G401 (cell line): ENCODE measurements around the gene CACNG4. TPM values are rescaled to one million over a fixed set of nuclear protein-coding genes. Genes with fewer than 3 reads are reported as not detected.

Source experiments
- DNase-seq: peaks from one replicate; pipeline ENCODE4 v3.0.0-alpha.2; 2015; ENCODE audit warnings: low spot score
- in situ Hi-C: cut with HindIII; loops from 2 replicates; pipeline ENCODE4 v1.10.0; 2016; ENCODE audit warnings: low sequenced_read_pairs, mixed read lengths
- total RNA-seq: library from RNA; depleted of rRNA; stranded (reverse); fragments of >200 nt; shearing (Covaris generic); gene quantifications from 2 replicates; pipeline ENCODE4 v1.2.3, GENCODE V29; 2014

Gene CACNG4
- total RNA-seq, 1 experiment from 2014 or later: 0.24 TPM

DNA sequence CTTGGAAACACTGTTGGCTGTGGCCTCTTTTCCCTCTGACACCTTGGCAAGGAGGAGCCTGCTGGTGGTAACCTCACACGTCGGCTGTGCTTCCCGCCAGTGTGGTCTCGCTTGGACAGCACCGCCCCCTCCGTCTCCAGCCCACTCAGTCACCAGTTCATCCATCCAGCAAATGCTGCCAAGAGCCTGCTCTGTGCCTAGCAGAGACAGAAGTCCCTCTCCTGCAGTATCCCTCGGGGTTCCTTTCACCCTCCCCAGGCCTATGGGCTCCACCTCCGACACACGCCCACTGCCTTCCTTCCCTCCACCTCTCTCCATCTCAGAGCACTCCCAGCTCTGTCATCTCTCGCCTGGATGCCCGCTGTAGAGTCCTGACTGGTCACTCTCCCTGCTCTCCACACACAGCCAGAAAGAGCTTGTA is 12.3 kb downstream of the CACNG4 start:
- DNase-seq: peak; percentile 33
- in situ Hi-C loops: no loop called here

DNA sequence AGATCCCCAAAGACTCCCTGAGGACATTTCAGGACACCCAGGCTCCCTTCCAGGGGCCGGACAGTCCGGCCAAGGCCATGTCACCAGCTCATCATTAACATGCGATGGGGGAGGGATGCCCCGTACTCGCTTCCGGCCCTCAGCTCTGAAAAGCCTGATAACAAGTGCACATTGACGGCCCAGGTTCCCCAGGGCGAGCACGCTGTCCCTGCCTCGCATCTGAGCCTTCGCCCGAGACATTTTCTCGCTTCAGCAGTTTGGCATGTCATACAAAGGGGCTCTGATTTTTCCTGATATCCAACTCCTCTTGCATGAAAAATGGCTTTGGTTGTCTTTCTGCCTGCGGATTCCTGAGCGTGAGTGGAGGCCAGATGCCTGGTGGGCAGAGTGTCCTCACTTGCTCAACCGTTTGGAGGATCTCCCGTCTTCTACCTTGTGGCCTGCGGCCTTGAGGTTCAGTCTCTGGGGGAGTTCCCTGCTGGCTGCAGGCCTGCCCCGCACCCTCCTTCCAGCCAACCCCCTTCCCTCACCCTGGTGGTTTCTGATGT is 14.1 kb downstream of the CACNG4 start:
- in situ Hi-C loops: no loop called here
- DNase-seq: peak; percentile 87

DNA sequence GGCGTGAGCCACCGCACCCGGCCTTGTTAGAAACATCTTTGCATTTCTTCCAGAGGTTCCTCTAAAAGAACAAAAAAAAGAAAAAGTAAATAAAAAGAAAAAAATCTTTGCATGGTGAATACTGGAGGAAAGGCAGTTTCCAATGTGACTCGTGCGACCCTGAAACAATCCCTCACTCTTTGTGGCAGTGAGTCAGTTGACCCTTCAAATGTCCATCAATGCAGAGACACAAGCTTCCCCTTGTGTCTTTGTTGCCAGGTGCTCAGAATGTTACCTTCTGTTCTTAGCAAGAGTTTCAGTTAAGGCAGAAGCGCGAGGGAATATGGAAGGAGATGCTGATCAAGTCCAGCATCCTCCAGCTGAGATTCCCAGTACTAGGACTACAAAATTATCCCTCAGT is 16.4 kb downstream of the CACNG4 start:
- in situ Hi-C loops: no loop called here

DNA sequence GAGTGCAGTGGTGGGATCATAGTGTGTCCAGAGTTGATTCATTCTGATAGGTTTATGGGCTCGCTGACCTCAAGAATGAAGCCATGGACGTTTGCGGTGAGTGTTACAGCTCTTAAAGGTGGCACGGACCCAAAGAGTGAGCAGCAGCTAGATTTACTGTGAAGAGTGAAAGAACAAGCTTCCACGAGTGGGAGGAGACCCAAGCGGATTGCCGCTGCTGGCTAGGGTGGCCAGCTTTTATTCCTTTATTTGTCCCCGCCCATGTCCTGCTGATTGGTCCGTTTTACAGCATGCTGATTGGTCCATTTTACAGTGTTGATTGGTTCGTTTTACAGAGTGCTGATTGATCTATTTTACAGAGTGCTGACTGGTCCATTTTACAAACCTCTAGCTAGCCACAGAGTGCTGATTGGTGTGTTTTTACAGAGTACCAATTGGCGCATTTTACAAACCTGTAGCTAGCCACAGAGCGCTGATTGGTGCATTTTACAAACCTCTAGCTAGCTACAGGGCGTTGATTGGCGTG is 17.5 kb downstream of the CACNG4 start:
- in situ Hi-C loops: no loop called here

More for the DNA sequence above, 16.4 kb downstream of the CACNG4 start:
- DNase-seq: no peak

DNA sequence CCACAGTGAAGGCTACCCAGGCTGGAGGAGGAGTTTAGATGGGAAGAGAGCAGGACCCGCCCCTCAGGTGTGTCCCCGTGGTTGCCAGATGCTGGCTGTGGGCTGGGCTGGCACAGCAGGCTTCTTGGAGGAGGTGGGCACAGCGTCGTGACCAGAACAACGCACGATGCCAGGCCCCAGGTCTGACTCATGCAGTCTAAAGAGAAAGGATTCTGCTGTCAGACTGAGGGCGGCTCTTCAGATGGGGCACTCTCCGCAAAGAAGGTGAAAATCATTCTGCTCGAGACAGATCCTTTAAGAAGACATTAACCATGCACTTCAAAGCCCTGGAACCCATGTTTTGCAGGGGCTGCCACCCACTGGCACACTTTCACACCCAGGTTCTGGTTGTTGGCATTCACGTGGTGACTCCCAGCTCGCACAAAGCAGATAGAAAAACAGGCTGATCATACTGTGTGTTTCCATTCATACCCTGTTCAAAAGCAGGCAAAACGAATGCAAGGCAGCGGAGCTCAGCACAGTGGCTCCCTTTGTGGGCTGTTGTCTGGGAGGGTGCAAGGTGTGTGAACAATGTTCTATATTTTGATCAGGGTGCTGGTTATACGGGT is 19.0 kb downstream of the CACNG4 start:
- no peak for DNase-seq
- in situ Hi-C loops: no loop called here

More for the DNA sequence above, 17.5 kb downstream of the CACNG4 start:
- no peak for DNase-seq

DNA sequence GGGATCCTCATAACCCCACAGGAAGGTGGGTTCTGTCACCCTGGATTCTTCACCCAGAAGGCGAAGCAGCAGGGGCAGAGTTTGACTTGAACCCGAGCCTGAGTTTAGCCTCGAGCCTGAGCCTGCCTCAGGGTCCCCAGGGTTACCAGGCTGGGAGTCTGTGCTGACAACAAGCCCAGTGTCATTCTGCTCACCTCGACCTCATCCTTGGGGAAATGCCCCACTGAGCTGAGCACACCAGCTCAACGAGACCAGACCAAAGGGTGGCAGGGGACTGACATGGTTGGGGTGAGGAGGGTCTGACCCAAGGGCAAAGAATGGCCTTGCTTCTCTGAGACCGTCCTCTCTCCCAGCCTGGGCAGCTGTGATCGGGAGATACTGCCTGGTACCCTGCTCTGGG is 20.2 kb downstream of the CACNG4 start:
- DNase-seq: no peak
- in situ Hi-C loops: no loop called here

DNA sequence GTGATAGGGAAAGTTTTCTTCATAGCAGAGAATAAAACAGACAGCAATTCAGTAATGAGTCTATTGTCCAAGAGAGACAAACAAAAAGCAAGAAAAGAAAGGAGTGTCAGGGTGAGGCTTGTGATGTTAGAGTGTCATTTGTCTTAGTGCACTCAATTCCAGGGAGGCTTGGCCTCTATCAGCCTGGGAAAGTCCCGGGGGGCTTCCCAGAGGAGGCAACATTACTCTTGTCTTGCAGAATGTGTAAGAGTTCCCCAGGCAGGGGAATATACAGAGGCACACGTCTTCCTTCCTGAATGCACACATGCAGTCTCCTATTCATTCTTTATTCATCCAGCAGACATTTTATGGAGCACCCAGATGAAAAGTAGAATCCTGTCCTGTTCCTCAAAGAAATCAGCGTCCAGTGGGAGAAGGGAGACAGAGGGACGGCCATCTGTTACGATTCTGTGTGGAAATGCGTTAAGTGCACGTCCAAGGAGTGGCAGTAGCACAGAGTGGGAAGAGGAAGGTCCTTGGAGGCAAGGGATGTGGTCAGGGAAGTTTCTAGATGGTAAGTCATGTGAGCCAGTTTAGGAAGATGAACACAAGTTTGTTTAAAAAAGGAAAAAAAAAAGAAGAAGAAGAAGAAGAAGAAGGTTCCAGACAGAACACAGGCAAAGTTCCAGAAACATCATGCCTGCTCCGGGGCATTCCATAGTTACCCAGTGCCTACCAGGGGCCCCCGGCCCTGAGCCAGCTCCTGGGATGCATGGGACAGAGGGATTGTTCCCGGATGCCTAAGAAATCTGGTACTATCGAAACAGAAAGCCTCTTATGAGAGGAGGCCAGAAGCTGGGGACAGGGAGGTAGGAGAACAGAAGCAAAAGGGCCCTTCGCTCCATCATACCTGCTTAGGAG is 21.1 kb downstream of the CACNG4 start:
- in situ Hi-C loops: no loop called here
- DNase-seq: no peak

DNA sequence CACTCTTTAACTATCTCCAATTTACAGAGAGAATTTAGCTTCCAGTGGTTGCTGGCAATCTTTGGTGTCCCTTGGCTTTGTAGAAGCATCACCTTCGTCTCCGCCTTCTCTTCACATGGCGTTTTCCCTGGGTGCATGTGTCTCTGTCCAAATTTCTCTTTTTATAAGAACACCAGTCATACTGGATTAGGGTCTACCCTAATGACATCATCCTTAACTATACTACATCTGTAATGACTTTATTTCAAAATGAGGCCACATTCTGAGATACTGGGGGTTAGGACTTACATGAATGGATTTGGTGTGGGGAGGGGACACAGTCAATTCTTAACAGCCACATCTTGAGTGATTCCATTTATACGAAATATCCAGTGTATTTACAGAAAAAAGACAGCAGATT is 22.2 kb downstream of the CACNG4 start:
- DNase-seq: no peak
- in situ Hi-C loops: no loop called here

DNA sequence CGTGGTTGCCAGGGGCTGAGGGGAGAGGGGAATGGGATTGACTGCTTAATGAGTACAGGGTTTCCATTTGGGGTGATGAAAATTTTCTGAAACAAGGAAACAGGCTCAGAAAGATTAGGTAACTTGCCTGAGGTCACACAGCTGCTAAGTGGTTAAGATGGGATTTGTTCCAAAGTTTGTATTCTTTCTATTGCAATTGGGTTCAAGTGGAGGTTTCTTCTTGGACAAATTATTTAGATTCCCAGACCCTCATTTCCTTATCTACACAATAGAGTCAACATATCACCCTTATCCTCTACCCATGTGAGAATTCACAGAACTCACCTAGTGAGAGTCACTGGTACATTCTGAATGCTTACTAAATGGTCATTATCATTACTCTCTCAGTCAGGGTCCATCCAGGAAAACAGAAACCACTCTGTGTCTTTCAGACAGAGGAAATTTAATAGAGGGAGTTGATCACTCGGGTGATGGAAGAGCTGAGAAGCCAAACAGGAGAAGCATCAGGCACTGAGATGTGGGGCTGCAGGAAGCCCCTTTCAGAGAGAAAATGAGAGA is 22.6 kb downstream of the CACNG4 start:
- DNase-seq: no peak
- in situ Hi-C loops: no loop called here

DNA sequence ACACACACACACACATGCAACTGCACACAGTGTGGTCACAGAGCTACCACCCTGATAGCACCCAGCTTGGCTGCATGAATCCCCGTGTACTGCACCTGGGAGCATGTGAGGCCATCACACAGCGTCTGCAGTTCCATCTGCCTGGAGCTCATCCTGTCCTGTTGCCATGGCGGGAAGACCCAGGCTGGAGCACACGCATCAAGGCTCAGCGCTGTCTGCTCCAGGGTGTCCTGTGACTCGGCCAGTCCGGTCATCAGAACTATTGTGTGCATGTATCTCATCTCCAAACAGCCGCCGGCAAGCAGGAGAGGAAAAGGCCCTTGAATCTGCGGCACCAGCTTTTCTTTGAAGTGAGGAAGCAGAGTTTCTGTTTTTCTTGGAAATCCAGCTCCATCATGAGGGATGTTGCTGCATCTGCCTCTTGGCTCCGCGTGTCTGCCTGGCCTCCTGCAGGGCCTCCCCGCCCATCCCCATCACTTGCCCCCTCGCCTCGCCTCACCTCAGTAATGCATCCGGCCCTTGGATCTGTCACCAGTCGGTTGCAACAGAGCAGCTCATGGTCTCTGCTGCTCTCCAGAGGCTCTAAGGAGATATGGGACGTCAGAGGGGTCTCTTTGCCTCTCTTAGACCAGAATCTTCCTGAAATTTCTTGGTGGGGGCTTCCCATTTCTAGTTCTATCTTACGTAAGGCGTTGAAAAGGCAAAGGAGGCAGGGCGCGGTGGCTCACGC is 23.7 kb downstream of the CACNG4 start:
- no peak for DNase-seq
- in situ Hi-C loops: no loop called here

DNA sequence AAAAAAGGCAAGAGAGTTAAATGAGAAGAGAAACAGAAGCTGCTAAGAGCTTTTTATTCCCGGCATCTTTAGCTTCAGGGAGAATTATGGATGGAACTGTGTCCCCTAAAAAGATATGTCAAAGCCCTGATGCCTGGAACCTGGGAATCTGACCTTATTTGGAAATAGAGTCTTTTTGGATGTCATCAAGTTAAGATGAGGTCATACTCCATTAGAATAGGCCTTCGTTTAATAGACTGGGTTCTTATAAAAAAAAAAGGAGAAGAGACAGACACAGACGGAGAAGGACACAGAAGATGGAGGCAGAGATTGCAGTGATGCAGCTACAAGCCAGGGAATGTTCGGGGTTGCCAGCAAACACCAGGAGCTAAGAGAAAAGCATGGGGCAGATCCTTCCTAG is 24.6 kb downstream of the CACNG4 start:
- in situ Hi-C loops: no loop called here

DNA sequence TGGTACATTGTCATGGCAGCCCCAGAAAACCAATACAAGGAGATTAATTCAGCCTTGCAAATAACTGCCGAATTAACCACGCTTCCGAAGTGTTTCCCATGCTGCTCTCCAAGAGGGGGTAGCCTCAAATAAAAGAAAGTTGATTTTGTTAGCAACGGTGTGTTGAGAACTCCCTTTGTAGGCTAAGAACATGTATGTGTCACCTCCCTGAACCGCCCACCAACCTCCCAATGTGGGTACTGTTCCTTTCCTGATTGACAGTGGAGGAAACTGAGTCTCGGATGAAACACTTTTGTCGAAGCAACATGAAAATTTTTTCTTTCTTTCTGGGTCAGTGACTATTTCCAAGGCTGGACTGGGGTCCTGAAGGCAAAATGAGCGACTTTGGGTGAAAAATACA is 25.1 kb downstream of the CACNG4 start:
- in situ Hi-C loops: no loop called here
- DNase-seq: no peak

More for the DNA sequence above, 24.6 kb downstream of the CACNG4 start:
- DNase-seq: no peak

DNA sequence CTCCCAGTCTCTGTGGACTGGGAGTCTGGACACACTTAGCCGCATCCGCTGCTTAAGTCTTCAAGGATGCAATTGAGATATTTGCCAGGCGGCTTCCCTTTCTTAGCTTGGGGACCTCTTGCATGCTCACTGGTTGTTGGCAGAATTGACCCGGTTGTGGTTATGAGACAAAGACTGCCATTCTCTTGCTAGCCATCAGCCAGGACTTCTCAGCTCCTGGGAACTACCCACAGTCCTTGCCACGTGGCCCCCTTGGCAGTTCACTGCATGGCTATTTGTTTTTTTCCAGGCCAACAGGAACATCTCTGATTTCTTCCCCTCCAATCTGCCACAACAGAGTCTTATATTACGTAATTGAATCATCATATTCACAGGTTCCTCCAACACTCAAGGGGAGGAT is 25.5 kb downstream of the CACNG4 start:
- in situ Hi-C loops: no loop called here
- DNase-seq: no peak

DNA sequence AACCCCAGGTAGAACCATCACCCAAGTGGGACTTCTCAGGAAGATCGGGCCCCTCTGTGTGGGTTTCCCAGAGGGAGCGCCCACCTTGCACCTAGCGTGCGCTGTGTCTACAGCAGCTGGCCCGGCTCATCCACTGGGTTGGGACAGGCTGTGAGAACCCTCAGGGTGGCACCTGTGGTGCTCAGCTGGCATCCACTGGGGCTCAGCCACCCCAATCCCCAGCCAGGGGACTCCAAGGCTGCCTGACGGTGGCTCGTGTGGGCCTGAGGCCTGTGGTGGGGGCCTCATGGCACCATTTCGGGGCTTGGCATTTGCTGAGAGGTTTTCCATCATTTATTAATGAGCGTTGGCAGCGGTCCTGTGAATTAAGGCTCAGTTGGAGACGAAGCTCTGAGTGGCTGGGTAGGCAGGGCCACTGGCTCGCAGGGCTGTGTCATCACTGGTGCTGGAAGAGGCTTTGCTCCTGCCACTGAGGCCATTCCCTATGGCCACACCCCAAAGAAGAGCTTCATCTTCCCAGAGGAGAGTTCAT is 28.5 kb downstream of the CACNG4 start:
- DNase-seq: no peak
- in situ Hi-C loops: no loop called here

DNA sequence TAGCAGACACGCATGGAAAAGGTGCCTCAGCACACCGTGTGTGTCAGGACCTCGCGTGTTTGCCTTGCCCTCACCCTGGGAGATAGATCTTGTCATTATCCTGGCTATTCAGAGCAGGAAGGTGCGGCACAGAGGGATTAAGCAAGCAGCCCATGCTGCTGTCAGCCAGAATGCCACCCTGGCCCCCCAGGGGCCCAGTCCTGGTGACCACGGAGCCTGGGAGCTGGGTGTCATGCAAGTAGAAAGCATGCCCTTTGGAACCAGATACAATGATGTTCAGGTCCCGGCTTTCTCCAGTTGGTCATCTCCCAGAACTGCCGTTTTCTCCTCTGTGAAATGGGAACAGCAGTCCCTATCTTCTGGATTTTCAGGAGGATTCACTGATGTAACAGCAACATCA is 29.9 kb downstream of the CACNG4 start:
- in situ Hi-C loops: no loop called here
- DNase-seq: no peak

DNA sequence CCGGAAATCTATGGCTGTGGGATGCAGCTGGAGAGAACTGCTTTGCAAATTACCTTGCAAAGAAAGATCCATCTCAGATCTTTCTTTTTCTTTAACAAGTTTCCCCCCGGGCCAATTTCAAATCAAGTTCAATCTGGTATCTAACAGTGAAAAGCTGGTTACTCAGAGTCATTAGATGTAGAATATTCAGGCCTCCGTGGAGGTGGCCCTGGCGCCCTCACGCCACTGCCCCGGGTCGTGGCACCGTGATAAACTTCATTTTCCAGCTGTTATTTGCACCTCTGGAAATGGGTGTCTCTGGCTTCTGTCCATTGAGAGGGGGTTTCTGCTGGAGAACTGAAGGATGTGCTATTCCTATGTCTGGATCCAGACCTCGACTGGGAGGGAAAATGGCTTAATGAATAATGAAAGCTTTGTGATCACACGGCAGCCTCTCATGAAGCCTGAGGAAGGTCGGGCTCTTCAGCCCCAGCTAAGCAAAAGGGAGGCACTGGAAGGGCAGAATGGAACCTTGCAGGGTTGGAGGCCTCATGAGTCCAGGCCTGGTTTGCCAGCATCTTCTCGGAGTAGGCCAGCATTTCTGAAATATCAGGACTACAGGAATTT is 30.5 kb downstream of the CACNG4 start:
- in situ Hi-C loops: no loop called here
- no peak for DNase-seq

DNA sequence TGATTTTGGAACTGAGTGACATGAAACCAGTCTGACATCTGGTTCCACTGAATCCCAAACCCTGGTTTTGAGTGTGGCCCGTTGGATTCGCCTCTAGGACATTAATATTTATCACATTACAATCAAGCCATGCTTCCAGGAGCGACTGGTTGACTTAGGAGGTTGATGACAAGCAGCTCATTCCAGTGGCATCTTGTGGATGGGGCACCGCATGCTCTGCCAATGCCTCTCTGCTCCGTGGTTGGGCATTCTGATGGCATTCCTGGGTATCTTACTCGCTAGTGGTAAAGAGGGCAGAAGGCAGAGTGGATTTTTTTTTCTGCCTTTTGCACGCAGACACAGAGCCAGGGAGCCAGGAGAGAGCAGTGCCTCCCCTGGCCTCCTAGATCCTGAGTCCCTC is 31.4 kb downstream of the CACNG4 start:
- in situ Hi-C loops: no loop called here

DNA sequence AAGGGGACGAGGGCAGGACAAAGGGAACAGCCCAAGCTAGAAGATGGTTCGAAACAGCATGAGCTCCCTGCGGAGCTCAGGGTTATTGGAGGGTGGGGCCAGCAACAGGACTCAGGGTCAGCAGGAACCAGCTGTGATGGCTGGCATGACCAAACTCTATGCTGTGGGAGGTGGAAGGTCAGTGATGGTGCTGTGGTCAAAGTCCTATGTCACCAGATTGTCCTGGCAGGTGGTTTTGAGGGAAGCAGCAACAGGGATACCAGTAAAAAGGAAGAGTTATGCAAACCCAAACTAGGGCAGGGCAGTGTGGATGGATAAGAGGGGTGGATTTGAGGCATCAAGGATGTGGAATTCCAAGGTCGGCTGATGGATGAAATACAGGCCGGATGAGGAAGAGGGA is 32.4 kb downstream of the CACNG4 start:
- DNase-seq: no peak
- in situ Hi-C loops: no loop called here

More for the DNA sequence above, 31.4 kb downstream of the CACNG4 start:
- no peak for DNase-seq

DNA sequence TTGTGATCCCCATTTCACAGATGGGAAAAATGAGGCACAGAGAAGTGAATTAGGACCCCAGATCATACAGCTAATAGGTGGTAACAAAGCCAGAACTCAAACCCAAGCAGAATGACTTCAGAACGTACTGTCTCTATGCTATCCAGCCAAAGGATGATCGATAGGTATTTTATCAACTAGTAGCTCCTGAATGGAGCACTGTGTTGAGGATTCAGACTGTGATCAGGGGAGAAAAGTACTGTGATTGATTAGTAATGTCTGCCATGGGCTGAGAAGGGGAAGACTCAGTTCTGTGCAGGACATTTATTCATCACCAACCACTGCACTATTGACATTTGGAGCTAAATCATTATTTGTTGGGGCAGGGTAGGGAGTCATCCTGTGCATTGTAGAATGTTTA is 38.7 kb downstream of the CACNG4 start:
- in situ Hi-C loops: no loop called here
- no peak for DNase-seq
